ENCODE measurements around the gene TP73. TPM values are rescaled to one million over a fixed set of nuclear protein-coding genes. Genes with fewer than 3 reads are reported as not detected.
"Not testable (repeated sequence)": the region's sequence is repeated elsewhere in the genome, so short reads cannot be mapped to it uniquely, and the experiment has no call there.

The TP73 gene
- total RNA-seq, 1 experiment from 2014 or later: 4.4 TPM

DNA sequence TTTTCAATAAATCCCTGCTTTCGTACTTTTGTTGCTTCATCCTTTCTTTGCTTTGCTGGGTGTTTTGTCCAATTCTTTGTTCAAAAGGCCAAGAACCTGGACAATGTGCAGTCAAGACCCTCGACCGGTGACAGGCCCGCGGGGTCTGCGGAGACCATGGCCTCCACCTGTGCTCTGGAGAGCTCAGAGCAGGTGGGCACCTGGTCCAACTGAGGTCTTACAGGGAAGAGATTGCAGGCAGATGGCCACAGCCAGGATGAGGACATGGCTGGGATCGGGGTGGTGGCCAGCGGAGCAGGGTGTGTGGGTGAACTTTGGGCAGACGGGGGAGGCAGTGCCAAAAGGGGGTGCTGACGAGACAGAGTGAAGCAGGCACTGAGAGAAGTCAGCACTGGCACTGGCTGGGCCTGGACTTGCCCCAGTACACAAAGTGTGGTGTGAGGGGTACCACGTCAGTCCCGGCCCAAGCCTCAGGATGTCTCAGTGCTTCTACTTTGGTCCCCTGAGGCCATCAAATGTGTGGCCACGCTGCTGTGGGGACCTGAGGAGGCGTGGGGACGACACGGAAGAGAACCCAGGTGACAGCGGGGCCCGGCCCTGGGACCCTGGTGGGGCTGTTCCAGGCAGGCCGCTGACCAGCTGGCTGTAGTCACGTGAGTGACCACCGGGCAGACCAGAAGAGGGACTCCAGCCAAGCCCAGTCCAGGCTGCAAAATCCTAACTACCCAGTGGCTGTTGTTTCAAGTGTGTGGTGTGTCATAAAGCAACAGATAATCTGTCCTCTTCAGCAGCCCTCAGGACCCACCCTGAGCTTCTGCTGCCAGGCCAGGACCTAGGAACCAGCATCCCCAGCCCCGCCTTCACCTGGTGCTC is 89.5 kb downstream of the TP73 start:
- no peak for DNase-seq (ENCODE audit: low read depth)
- in situ Hi-C loops (cut with HindIII; ENCODE audit: low pct_unique_long_range_greater_than_20kb, low sequenced_read_pairs): no loop called here

GRCh38 chr1:3742439-3743298 is 90.4 kb downstream of the TP73 start:
- in situ Hi-C loops (cut with HindIII; ENCODE audit: low pct_unique_long_range_greater_than_20kb, low sequenced_read_pairs): no loop called here
- DNase-seq (ENCODE audit: low read depth): no peak

- no peak for DNase-seq (ENCODE audit: low read depth)
- in situ Hi-C loops (cut with HindIII; ENCODE audit: low pct_unique_long_range_greater_than_20kb, low sequenced_read_pairs): no loop called here
These were observed 91.1 kb downstream of the TP73 start for GRCh38 chr1:3743421-3743820.

GRCh38 chr1:3743826-3744225 is 91.5 kb downstream of the TP73 start:
- in situ Hi-C loops (cut with HindIII; ENCODE audit: low pct_unique_long_range_greater_than_20kb, low sequenced_read_pairs): no loop called here
- no peak for DNase-seq (ENCODE audit: low read depth)

GRCh38 chr1:3744646-3745045 is 92.3 kb downstream of the TP73 start:
- in situ Hi-C loops (cut with HindIII; ENCODE audit: low pct_unique_long_range_greater_than_20kb, low sequenced_read_pairs): no loop called here
- DNase-seq (ENCODE audit: low read depth): no peak

- in situ Hi-C loops (cut with HindIII; ENCODE audit: low pct_unique_long_range_greater_than_20kb, low sequenced_read_pairs): no loop called here
- DNase-seq (ENCODE audit: low read depth): no peak
These were observed 92.8 kb downstream of the TP73 start for GRCh38 chr1:3745071-3745470.

DNA sequence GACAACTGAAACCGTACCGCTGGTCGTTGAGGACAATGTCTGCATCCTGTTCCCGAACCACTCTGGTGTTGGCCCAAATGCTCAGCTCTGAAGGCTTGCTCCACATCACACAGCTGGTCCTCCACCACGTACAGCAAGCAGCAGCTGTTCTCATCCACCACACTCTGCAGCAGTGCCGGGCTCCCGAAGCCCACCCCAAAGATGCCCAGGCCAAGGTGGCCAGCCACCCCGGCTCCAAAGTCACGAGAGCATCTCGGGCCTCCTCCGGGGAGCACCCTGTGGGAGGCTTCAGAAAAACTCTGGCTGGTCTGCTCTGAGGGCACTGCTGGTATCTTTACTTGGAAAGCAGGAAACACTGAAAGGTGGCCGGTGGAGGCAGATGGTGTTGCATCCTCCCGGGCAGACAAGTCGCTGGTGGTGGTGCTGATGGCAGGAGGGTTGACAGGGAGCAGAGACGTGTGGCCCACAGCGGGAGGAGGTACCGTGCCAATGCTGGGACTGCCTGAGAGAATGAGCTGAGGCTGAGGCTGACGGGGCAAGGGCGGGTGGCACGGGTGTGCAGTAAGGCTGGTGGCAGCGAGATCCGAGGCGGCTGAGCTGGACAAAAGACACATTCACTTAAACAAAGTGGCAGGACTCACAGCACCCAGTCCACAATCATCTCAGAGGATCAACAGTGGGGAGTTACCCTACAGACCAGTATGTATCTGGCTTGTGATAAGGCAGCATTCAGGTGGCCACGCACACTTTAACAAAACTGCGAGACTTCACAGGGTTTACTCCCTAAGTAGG is 93.5 kb downstream of the TP73 start:
- no peak for DNase-seq (ENCODE audit: low read depth)
- in situ Hi-C loops (cut with HindIII; ENCODE audit: low pct_unique_long_range_greater_than_20kb, low sequenced_read_pairs): no loop called here

DNA sequence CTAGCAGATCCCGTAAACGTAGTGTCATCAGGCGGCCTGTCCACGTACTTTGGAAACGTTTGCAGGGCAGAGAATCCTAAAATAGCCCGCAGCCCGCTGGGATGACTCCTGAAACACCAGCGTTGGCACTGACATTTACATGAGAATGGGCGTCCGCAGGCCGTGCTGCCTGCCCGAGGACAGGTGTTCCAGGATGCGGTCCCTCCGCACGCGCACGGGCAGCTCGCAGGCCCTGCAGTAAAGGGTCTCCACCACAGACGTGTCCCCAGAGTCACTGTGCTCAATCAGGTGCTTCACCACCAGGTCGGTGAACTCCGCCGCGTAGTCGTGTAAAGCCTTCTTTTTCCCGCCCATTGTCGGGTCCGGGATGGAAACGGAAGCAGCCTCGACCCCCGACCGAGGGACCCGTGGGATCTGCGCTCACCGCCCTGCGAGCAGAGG is 94.1 kb downstream of the TP73 start:
- in situ Hi-C loops (cut with HindIII; ENCODE audit: low pct_unique_long_range_greater_than_20kb, low sequenced_read_pairs): no loop called here
- DNase-seq (ENCODE audit: low read depth): no peak

GRCh38 chr1:3746830-3747521 is 94.7 kb downstream of the TP73 start:
- DNase-seq (ENCODE audit: low read depth): peak; percentile 46
- in situ Hi-C loops (cut with HindIII; ENCODE audit: low pct_unique_long_range_greater_than_20kb, low sequenced_read_pairs): no loop called here

DNA sequence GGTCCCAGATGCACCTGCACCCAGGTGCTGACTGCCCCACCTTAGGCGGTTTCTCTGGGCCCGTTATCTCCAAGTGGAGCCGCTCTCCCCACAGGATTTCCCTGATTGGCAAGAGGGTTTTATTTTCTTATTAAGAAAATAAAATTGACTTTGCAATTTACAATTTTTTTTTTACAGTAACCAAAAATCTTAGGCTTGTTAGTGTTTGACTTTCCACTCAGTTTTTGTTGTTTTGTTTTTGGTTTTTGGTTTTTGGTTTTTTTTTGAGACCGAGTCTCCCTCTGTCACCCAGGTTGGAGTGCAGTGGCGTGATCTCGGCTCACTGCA is 95.2 kb downstream of the TP73 start:
- in situ Hi-C loops (cut with HindIII; ENCODE audit: low pct_unique_long_range_greater_than_20kb, low sequenced_read_pairs): no loop called here
- no peak for DNase-seq (ENCODE audit: low read depth)

DNA sequence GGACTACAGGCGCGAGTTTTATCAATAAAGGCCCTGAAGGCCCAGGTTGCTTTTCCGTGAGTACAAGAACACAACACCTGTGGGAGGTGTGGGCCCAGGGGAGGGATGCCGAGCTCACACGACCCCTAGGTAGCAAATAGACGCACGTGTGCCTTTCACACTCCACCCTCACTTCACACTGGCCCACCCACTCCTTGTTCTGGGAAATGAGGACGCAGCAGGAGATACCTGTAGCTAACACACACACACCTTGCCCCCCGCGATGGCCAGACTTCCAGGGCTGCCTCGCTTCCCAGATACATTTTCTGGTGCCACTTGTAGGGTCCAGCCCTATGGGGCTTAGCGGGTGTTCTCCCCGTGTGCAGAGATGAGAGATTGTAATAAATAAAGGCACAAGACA is 95.6 kb downstream of the TP73 start:
- DNase-seq (ENCODE audit: low read depth): no peak
- in situ Hi-C loops (cut with HindIII; ENCODE audit: low pct_unique_long_range_greater_than_20kb, low sequenced_read_pairs): no loop called here

- DNase-seq (ENCODE audit: low read depth); in situ Hi-C loops (cut with HindIII; ENCODE audit: low pct_unique_long_range_greater_than_20kb, low sequenced_read_pairs): not testable (repeated sequence)
These were observed 96.1 kb downstream of the TP73 start for GRCh38 chr1:3748316-3748900.

GRCh38 chr1:3749512-3749911 is 97.2 kb downstream of the TP73 start:
- DNase-seq (ENCODE audit: low read depth): no peak
- in situ Hi-C loops (cut with HindIII; ENCODE audit: low pct_unique_long_range_greater_than_20kb, low sequenced_read_pairs): no loop called here

- DNase-seq (ENCODE audit: low read depth): no peak
- in situ Hi-C loops (cut with HindIII; ENCODE audit: low pct_unique_long_range_greater_than_20kb, low sequenced_read_pairs): no loop called here
These were observed 98.4 kb downstream of the TP73 start for GRCh38 chr1:3750741-3751140.

DNA sequence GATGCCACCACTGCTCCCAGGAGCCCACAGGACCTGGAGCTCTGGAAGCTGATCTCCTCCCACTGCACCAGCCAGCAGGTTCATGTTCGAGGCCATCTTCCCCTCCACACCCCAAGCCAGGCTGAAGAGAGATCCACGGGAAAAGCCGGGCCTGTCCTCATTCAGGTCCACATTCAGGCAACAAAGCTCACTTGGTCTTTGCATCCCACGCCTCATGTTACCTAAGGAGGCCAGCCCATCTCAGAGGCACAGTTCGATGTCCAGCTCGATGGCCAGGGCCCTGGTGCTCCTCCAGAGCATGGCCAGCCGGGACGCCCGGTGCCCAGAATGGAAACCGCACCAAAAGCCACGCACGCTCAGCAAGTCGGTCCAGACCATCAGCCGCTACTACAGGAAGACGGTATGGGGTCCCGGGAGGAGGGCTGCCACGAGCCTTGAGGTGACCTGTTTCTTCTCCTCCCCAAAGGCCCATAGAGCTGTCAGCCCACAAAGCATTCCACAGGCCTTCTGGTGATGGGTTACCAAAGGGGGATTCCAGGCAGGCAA is 100.2 kb downstream of the TP73 start, which contains the start of gene CCDC27:
CCDC27 (plus strand) TSS at position 51 of the 546 bp plus-strand sequence; CDS start at position 83, 32 bp downstream.
- DNase-seq (ENCODE audit: low read depth): no peak
- in situ Hi-C loops (cut with HindIII; ENCODE audit: low pct_unique_long_range_greater_than_20kb, low sequenced_read_pairs): no loop called here

- no peak for DNase-seq (ENCODE audit: low read depth)
- in situ Hi-C loops (cut with HindIII; ENCODE audit: low pct_unique_long_range_greater_than_20kb, low sequenced_read_pairs): no loop called here
These were observed 101.5 kb downstream of the TP73 start for GRCh38 chr1:3753656-3754454.

DNA sequence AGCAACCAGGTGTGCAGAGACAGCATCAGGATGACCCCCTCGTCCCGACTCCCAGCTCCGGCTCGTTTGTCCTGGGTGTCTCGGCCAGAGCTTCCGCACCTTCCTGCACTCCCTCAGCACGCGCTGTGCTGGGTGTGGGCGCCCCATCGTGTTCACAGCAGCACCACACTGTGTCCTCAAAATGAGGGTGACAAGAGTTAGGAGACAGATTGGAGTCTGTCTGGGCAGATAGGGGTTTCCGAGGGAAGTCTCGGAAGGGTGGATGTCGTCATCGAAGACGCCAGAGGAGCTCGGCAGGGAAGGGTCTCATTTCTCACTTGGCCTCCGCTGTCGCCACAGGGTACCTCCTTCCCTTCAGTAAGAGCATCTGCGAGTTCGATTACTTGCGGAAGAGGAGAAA is 104.1 kb downstream of the TP73 start:
- no peak for DNase-seq (ENCODE audit: low read depth)
- in situ Hi-C loops (cut with HindIII; ENCODE audit: low pct_unique_long_range_greater_than_20kb, low sequenced_read_pairs): no loop called here

Data from Caki2 (cell line).